Dermis microvascular lymphatic vessel endothelial cell (primary cell): ENCODE results near the gene FAAH2. TPM values are rescaled to one million over a fixed set of nuclear protein-coding genes. Genes with fewer than 3 reads are reported as not detected.
"Not testable (repeated sequence)": the region's sequence is repeated elsewhere in the genome, so short reads cannot be mapped to it uniquely, and the experiment has no call there.

Experiments
- DNase-seq, 2 donors: peaks; one replicate each; pipeline versions ENCODE4 v3.0.0 to v3.0.0-alpha.2; 2010; ENCODE audit warnings: low read depth in 2 of 2
- total RNA-seq: library from RNA; depleted of rRNA; stranded (reverse); fragments of >200 nt; gene quantifications from 2 replicates; pipeline ENCODE4 v1.2.1, GENCODE V29; 2014

The FAAH2 gene
- total RNA-seq, 1 donor from 2014 or later = 1.4 TPM

GRCh38 chrX:57380026-57380796, 93.7 kb downstream of the FAAH2 start:
- DNase-seq = no peak

DNA sequence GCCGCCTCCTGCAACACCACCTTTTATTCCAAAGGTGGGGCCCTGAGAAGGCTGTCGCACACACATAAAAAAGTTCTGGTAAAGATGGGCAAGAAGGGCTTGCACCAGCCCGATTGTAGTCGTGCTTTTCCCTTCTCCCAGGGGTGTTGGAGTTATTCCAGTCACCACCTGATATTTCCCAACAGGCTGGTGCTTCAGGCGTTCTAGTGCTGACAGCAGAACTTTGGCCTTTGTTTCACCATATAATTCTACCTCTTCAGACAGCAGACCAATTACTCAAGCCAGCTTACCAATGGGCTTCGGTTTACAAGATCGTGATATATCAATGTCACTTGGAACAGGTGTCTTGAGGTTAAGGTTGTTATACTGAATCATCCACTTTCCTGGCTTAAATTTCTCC, 107.7 kb downstream of the FAAH2 start:
- DNase-seq = not testable (repeated sequence)

DNA sequence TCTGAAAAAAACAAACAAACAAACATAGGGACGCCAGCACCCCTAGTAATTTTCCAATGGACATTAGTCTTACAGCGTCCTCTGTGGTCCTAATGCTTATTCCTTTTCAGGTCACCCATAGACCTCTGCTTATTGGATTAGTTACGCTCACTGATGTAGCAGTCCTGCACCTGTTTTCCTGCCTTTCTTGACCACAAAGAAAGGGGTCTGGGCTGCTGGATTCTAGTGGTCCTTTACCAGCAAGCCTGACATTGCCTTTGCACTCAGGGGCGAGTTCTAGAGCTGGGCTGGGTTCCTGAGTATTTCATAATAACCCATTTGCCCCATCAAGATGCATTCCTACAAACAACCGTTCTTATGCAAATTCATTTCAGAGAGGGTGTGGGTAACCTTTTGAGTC, 116.7 kb downstream of the FAAH2 start:
- not testable (repeated sequence) for DNase-seq

DNA sequence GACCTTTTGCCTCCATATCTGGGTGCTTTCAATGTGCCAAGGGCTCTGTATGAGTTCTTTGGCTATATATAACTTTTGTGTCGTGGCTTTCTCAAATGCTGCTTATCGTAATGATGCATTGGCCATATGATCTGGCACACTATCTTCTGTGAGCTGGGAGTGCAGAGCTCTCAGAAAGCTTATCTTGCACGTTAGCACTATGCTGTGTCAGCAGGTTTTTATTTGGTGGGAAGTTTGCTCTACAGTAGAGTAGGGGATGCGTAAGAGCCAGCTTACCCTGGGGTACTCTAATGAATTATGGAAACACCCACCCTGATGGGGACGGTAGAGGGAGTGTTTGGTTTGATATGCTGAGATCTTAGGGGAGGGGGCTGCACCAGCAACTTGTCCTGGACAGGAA, 119.6 kb downstream of the FAAH2 start:
- DNase-seq = no peak

DNA sequence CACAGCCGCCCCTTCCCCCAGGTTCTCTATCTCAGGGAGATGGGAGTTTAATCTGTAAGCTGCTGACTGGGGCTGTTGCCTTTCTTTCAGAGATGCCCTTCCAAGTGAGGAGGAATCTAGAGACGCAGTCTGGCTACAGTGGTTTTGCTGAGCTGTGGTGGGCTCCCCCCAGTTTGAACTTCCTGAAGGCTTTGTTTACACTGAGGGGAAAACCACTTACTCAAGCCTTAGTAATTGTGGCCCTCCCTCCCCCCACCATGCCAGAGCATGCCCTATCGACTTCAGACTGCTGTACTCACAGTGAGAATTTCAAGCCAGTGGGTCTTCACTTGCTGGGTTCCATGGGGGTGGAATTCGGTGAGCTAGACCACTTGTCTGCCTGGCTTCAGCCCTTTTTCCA, 131.3 kb downstream of the FAAH2 start:
- peak in 1 of 2 donors; percentile 1 for DNase-seq

DNA sequence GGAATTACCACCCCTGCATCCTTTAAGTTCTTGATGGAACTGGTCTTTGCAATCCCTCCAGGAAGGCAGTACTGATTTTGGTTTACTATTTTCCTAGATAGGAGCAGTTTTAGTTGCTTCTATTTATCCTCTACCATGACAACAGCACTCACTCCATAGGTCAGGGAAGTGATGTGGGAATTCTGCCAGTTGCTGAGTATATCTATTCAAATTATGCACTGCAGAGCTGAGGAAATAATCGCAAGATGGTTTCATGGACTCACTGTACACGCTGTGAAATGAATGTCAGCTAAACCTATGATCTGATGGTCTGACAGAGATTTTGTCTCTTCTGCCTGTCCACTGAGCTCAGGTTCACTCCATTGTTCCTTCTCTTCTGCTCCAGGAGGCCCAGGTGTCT, 135.8 kb downstream of the FAAH2 start:
- DNase-seq = no peak

DNA sequence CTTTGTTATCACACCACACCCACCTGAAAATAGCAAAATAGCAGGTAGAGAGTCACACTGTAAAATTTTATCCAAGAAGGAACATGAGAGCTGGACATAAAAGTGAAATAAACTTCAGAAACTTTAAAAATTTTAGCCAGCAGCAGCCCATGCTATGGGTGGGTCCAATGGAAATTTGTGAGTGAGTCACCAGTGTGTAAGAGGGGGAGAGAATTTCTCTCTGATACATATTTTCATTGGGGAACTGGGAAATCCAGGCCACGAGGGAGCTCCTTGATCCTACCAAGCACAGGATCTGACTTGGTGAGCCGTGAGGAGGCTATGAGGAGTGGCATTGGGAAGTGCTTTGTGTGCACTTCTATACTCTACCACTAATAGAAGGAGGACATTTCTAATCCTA, 136.3 kb downstream of the FAAH2 start:
- no peak for DNase-seq

- peak in 1 of 2 donors; percentile 12 for DNase-seq
These were observed 158.6 kb downstream of the FAAH2 start for GRCh38 chrX:57445076-57445475.

DNA sequence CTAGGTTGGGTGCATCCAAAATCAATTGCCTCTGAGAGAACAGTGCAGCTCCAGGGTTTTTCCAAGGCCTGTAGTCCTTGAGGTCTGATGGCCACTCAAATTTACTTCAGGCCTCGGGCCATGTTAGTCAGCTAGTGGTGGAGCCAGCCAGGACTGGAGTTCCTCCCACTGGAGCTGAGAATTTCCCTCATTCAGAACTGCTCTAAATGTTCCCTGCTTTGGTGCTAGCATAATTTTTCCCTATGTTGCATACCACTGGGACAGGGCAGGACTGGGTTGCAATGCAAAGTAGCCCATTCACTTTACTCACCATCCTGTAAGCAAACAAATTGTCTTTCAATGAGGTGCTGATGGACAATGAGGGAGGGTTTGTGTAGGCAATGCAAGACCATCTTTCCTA, 159.3 kb downstream of the FAAH2 start:
- DNase-seq = no peak

DNA sequence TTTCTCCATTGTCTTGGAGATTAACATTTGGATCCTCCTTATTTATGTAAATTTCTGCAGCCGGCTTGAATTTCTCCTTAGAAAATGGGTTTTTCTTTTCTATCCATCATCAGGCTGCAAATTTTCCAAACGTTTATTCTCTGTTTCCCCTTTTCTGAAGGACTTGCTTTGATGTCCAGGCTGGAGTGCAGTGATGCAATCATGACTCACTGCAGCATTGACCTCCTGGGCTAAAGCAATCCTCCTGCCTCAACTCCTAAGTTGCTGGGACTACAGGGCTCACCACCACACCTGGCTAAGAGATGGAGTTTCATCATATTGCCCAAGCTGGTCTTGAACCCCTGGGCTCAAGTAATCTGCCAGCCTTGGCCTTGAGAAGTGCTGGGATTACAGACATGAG, 161.3 kb downstream of the FAAH2 start:
- DNase-seq = peak in 1 of 2 donors; percentile 35

DNA sequence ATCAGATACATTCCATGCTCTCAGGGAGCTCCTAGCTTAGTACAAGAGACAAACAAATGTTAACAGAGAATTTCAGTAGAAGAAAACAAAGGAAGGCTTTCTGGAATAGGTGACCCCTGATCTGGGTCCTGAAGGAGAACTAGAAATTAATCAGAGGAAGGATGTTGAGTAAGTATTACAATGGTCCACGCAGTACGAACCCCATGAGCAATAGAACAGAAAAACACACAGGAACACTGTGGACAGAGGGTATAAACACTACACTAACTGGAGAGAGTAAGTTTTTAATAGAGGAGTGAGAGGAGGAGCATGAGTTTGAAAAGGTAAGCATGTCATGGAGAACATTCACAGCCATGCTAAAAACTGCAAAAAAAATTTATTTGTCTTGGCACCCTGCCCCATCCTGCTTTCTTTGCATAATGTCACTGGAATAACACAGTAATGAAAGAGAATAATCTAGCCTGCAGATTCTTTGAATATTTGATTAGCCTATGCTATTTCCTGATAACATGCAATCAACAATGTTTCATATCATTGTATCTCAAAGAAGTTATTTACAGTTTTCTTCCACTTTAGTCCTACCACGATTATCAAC, 165.0 kb downstream of the FAAH2 start:
- peak; percentile 58 to 77 for DNase-seq

GRCh38 chrX:57453901-57454300, 167.4 kb downstream of the FAAH2 start:
- peak; percentile 34 to 52 for DNase-seq

DNA sequence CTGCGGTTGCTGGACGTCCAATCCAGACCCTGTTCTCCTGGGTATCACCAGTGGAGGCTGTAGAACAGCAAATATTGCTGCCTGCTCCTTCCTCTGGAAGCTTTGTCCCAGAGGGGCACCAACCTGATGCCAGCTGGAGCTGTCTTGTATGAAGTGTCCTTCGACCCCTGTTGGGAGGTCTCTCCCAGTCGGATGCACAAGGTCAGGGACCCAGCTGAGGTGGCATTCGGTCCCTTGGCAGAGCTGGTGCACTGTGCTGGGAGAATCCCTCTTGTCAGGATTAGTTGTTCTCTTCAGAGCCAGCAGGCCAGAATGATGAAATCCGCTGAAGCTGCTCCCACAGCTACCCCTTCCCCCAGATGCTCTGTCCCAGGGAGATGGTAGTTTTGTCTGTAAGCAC, 195.0 kb downstream of the FAAH2 start:
- no peak for DNase-seq

GRCh38 chrX:57516491-57516890, 230.0 kb downstream of the FAAH2 start:
- no peak for DNase-seq

DNA sequence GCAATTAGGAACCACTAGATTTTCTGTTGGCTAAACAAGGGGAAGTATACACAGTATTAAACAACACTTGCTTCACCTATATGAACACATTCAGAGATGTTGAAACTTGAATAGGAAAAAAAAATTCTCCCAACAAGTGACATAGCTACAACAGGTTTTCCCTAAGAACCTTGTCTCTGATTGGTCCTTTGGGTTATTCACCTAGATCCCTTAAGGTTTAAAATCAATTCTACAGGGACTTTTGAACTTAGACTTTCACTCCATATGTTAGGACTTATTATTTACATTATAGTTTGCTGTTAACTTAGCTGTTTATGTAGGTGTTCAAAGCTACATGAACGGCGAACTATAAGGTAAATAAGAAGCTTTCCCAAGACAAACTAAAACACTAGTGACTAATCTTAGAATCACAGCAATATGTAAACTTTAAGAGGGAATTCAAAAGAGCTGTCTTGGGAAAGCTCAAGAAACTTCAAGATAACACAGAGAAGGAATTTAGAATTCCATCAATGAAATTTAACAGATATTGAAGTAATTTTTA, 233.1 kb downstream of the FAAH2 start:
- no peak for DNase-seq

- DNase-seq = peak; percentile 0 to 11
These were observed 242.3 kb downstream of the FAAH2 start for GRCh38 chrX:57528670-57529255.

Other genes starting within 250 kb of the FAAH2 start
- 7.1 and 9.6 TPM in 2 replicates for gene SPIN2B, start 165.2 kb upstream of the FAAH2 start, total RNA-seq
- 0.13 TPM in 2 replicates for gene SPIN2A, start 149.3 kb upstream of the FAAH2 start, total RNA-seq